AG04449 (cell line): ENCODE data around the gene COQ2.

Experiments
- CTCF ChIA-PET: fragments of 350-600 bp; formaldehyde crosslinking; extraction: SDS; loops from one replicate; lab custom pipeline; 2021; ENCODE audit warnings: antibody characterized with exemption; lab: Yijun Ruan, JAX
- POLR2A ChIA-PET: fragments of 400-600, 350-600 bp; formaldehyde crosslinking; extraction: SDS; loops from one replicate; lab custom pipeline; 2020; ENCODE audit warnings: antibody characterized with exemption, inconsistent platforms; lab: Yijun Ruan, JAX
- DNase-seq: peaks from one replicate; pipeline ENCODE4 v3.0.0-alpha.2; 2010; ENCODE audit warnings: low read depth, low spot score
- H3K4me3 ChIP-seq: 2 replicates; pipeline ENCODE4 v1.5.1; 2011; ENCODE audit warnings: low read depth, mild to moderate bottlenecking, control low read depth, low read length
- TF ChIP-seq, protein P1 (sequence below): IDR thresholded peaks from one replicate; pipeline ENCODE4 v1.5.1; 2011; ENCODE audit warnings: mild to moderate bottlenecking, moderate library complexity, low read length, control low read depth, inconsistent platforms; ENCODE audit not compliant: insufficient read depth; ENCODE audit errors: missing control alignments

Gene COQ2

DNA sequence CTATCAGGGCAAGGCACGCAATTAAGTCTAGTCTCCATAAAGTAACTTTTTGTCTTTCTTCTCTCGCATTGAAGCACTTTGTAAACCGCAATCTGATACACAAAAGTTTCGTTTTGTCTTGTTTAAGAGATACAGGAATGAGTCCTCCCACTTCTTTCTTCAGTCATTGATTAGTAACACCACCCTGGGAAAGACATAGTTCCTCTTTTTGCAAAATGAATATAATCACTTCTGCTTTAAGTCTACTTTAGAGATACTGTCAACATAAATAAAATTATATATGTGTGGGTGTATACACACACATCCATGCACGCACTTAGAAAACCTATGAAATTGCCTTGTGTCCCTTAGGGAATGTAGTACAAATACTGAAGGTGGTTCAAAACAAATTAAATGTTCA is 11.7 kb downstream of the COQ2 start:
- H3K4me3 ChIP-seq: no peak overlapping the region
- ChIA-PET POLR2A (interaction anchor here (1.2 kb wide), 1 partner anchor 238 kb away, joined by 3 read pairs; the partner anchor contains the start of gene COPS4), CTCF (interaction anchor here (1.0 to 3.4 kb wide), 8 partner anchors 9 to 201 kb away, joined by 3 to 35 read pairs (median 6); partner anchors contain the start of gene COQ2)
- DNase-seq: no peak
- TF ChIP-seq, protein P1, sequence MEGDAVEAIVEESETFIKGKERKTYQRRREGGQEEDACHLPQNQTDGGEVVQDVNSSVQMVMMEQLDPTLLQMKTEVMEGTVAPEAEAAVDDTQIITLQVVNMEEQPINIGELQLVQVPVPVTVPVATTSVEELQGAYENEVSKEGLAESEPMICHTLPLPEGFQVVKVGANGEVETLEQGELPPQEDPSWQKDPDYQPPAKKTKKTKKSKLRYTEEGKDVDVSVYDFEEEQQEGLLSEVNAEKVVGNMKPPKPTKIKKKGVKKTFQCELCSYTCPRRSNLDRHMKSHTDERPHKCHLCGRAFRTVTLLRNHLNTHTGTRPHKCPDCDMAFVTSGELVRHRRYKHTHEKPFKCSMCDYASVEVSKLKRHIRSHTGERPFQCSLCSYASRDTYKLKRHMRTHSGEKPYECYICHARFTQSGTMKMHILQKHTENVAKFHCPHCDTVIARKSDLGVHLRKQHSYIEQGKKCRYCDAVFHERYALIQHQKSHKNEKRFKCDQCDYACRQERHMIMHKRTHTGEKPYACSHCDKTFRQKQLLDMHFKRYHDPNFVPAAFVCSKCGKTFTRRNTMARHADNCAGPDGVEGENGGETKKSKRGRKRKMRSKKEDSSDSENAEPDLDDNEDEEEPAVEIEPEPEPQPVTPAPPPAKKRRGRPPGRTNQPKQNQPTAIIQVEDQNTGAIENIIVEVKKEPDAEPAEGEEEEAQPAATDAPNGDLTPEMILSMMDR: no peak

DNA sequence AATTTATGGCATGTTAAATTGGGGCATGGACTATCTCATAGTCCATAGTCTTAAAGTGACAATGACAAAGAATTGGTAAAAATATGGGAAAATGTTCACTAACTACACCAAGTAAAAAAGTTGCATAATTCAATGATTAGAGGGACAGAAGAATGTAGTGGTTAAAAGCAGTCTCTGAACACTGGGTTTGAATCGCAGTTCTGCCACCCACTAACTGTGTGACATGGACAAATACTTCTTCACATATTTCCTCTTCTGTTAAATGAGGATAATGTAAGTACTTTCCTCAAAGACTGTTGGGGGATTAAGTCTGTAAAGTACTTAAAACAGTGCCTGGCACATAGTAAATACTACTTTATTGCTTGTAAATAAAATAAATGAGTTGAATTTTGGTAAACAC is 15.3 kb downstream of the COQ2 start:
- no peak for DNase-seq
- TF ChIP-seq, protein P1: no peak
- CTCF ChIA-PET: interaction anchor here (0.9 to 10.7 kb wide), 4 partner anchors 9 to 195 kb away, joined by 3 to 183 read pairs (median 21); no protein-coding TSS in a partner anchor
- no peak overlapping the region for H3K4me3 ChIP-seq
- POLR2A ChIA-PET: no interaction called here

DNA sequence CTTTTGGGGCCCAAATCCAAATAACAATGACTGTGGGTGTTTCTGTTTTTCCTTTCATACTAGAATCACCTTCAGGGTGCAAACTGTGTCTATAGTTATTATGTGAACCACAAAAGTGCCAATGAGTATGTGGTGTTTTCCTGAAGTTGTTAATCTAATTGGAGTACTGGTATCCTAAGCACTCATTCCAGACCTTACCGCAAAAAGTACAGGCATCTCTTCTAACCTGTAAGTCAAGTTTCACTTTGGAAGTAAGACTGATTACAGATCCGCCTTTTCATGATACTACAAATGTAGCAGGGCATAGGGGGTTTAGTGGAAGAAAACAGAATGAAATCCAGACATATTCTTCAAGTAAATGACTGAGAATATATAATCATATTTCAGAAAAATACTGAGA is 16.1 kb downstream of the COQ2 start:
- H3K4me3 ChIP-seq: no peak overlapping the region
- DNase-seq: no peak
- TF ChIP-seq, protein P1: no peak
- ChIA-PET POLR2A (no interaction called here), CTCF (interaction anchor here (0.9 to 10.7 kb wide), 7 partner anchors 8 to 194 kb away, joined by 3 to 183 read pairs (median 6); partner anchors contain the start of gene COQ2)

DNA sequence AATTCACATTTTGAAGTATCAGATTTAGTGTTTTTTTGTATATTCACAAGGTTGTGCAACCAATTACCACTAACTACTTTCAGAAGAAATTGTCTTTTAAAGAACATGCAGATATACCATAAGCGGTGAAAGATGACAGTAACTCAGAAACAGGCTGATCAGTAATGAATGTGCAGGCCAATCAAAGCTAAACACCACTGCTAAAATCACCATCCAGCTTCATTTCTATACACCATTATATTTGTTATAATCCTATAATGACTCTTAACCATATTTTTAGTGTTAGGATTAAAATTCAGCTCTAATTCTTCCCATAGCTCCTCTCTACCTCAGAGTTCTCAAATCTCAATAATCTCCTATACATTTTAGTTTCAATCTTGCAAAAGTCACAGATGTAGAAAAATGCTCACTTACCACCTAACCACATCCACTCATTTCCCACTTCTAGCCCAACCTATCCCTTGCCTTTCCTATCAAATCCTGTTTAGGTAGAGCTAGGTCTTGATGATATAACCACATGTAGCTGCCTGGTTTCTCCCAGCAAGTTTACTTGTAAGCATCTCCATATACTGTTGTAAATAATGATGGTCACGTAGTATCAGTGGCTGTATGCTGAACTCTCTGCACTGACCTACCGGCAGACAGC is 16.6 kb downstream of the COQ2 start:
- DNase-seq: no peak
- ChIA-PET CTCF (interaction anchor here (0.7 to 10.7 kb wide), 8 partner anchors 9 to 281 kb away, joined by 3 to 183 read pairs (median 4); partner anchors contain the start of gene COQ2), POLR2A (no interaction called here)
- H3K4me3 ChIP-seq: no peak overlapping the region
- TF ChIP-seq, protein P1: no peak

DNA sequence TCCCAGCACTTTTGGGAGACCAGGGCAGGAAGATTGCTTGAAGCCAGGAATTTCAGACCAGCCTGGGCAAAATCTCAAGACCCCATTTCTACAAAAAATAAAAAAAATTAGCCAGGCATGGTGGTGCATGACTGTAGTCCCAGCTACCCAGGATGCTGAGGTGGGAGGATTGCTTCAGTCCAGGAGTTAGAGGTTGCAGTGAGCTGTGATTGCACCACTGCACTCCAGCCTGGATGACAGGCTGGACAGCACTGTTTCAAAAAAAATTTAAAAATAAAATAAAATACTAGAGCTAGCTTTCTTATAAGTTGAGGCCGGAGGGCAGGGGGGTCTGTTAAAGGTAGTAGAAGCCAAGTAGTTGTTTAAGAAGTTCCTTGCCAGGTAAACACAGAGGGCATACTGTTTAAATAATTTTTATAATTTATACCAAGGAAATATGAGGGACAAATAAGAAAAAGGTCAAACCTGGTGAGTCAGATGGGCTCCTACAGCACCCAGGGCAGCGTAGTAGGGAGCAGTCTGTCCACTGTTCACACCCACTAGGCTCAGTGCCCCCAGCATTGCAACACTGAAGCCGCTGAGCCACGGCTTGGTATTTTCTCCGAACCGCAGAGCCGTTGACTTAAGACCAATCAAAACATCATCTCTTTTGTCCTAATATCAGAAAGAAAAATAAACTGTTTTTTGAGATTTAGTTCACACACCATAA is 17.3 kb downstream of the COQ2 start:
- no peak for DNase-seq
- CTCF ChIA-PET: interaction anchor here (0.7 to 10.7 kb wide), 12 partner anchors 8 to 282 kb away, joined by 3 to 183 read pairs (median 4); partner anchors contain the start of gene COQ2
- TF ChIP-seq, protein P1: no peak
- no peak overlapping the region for H3K4me3 ChIP-seq
- POLR2A ChIA-PET: no interaction called here

DNA sequence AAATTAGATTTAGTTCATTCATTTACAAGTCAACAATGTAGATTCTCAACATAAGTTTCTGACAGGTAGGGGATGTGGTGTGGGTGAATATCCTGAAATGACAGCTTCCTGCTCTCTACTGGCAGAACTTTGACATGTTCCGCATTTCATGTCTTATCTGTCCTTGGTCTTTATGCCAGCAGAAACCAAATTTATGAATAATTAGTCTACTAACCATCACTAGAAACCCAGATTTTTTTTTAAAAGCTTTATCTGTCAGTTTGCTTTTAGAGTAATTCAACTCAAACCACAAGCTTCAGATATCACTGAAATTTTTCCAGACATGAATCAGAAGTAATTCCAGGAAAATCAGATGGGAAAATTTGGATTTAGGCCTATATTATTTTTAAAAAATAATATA is 17.9 kb downstream of the COQ2 start:
- ChIA-PET CTCF (interaction anchor here (0.7 to 10.7 kb wide), 9 partner anchors 13 to 213 kb away, joined by 3 to 183 read pairs (median 4); partner anchors contain the start of gene COQ2), POLR2A (no interaction called here)
- DNase-seq: no peak
- no peak overlapping the region for H3K4me3 ChIP-seq
- TF ChIP-seq, protein P1: no peak
